ENCODE results near the gene VSTM1. TPM values are rescaled to one million over a fixed set of nuclear protein-coding genes. Genes with fewer than 3 reads are reported as not detected.

The VSTM1 gene
- total and polyA plus RNA-seq, 2 of the 4 experiments (the other 2 are of a cell fraction), result not detected

- Histone ChIP-seq H3K4me3 (ENCODE audit: insufficient read depth, low read depth, low read length) (no peak overlapping the region), H3K36me3 (ENCODE audit: control insufficient read depth, insufficient read depth, low read length) (peaks cover 47% of the 10 kb centered on the region), H3K4me1 (ENCODE audit: control insufficient read depth, insufficient read depth, low read length) (no peaks in the 10 kb centered on the region), H3K4me2 (ENCODE audit: low read depth, low read length) (no peak overlapping the region), H4K5ac (ENCODE audit: low read depth, low read length) (no peak overlapping the region), H3K23ac (ENCODE audit: low read depth, low read length) (no peak overlapping the region), H2AK5ac (ENCODE audit: low read depth, low read length) (no peak overlapping the region), H4K91ac (ENCODE audit: insufficient read depth, low read depth, low read length) (no peak overlapping the region), H2BK5ac (ENCODE audit: low read depth, low read length, poor library complexity, severe bottlenecking) (no peak overlapping the region), H4K8ac (ENCODE audit: low read depth in 2 of 2, low read length in 2 of 2) (no peak overlapping the region), H3K27ac (ENCODE audit: insufficient read depth, low read length) (no peak overlapping the region), H3K56ac (ENCODE audit: extremely low read depth, insufficient read depth, low read length) (no peak overlapping the region), H2AFZ (replicated peaks; ENCODE audit: low read length, poor library complexity) (no peak overlapping the region), H3K9ac (ENCODE audit: low read depth, low read length) (no peak overlapping the region), H3K79me1 (ENCODE audit: low read depth in 1 of 2, low read length in 2 of 2) (peaks cover 4 to 31% of the 10 kb centered on the region in 2 experiments), H4K20me1 (ENCODE audit: insufficient read depth, low read length) (peaks cover 4% of the 10 kb centered on the region; the same call in 1 of the 2 replicates), H2BK20ac (ENCODE audit: low read depth, low read length) (no peak overlapping the region), H3K27me3 (ENCODE audit: control insufficient read depth, insufficient read depth, low read length) (no peaks in the 10 kb centered on the region), H3K9me3 (ENCODE audit: control insufficient read depth, insufficient read depth, low read length) (no peaks in the 10 kb centered on the region), H3K18ac (ENCODE audit: low read depth, low read length) (no peak overlapping the region), H3K14ac (replicated peaks; ENCODE audit: low read depth, low read length) (no peak overlapping the region), H3K9me1 (ENCODE audit: insufficient read depth, low read length) (no peaks in the 10 kb centered on the region), H3K4ac (ENCODE audit: low read depth, low read length) (no peak overlapping the region), H2BK120ac (ENCODE audit: low read depth, low read length) (no peak overlapping the region), H2AK9ac (replicated peaks; ENCODE audit: low read depth, low read length, poor library complexity) (no peak overlapping the region), H2BK15ac (ENCODE audit: low read depth, low read length) (no peak overlapping the region)
- WGBS, 2 experiments (ENCODE audit: extremely low coverage in 2 of 2, insufficient read length in 1 of 2), result 100% methylated on average over 2 of the region's 15 CpGs; no CpG with 5 or more reads in 1 of the 2 experiments
- in situ Hi-C loops (cut with MboI; ENCODE audit: low sequenced_read_pairs), result loop anchor here (25.0 kb wide), 1 partner anchor 356 kb away; the partner anchor contains the start of genes CDC42EP5 and LENG9
- DNase-seq (no peak), ATAC-seq (ENCODE audit: low read depth) (no peak)
- dilution Hi-C loops (cut with HindIII; ENCODE audit: low sequenced_read_pairs, unreplicated experiment), result no loop called here
- POLR2A ChIA-PET (ENCODE audit: unreplicated experiment), result no interaction called here
- CTCF ChIA-PET, result no interaction called here
- BruUV-seq (replicated peaks), result no TSS peak
- intact Hi-C loops (cut with micrococcal nuclease), result loop anchor here (10.0 kb wide), 1 partner anchor 242 kb away; the partner anchor contains the start of gene MYADM
- no peak for TF ChIP-seq MAFK (IDR thresholded peaks at IDR 0.05; ENCODE audit: low read depth, low read length)
- no peak for TF ChIP-seq CTCF (conservative IDR thresholded peaks at IDR 0.05; ENCODE audit: low read depth, low read length)
- TF ChIP-seq RCOR1 (IDR thresholded peaks at IDR 0.05; ENCODE audit: insufficient replicate concordance, low read length), result no peak
- no peak for TF ChIP-seq BHLHE40 (IDR thresholded peaks at IDR 0.05; ENCODE audit: low read depth, low read length)
- TF ChIP-seq FOS (IDR thresholded peaks at IDR 0.05; ENCODE audit: low read depth, low read length), result no peak
- TF ChIP-seq NFE2L2 (IDR thresholded peaks at IDR 0.05; ENCODE audit: low read depth, low read length), result no peak
- no peak for TF ChIP-seq MXI1 (IDR thresholded peaks at IDR 0.05; ENCODE audit: borderline replicate concordance, low read depth, low read length)
- no peak for TF ChIP-seq ELK1 (IDR thresholded peaks at IDR 0.05; ENCODE audit: borderline replicate concordance, low read depth, low read length)
- TF ChIP-seq RFX5 (IDR thresholded peaks at IDR 0.05; ENCODE audit: low read depth, low read length), result no peak
- TF ChIP-seq MAZ (IDR thresholded peaks at IDR 0.05; ENCODE audit: borderline replicate concordance, low read depth, low read length), result no peak
- TF ChIP-seq CHD1 (IDR thresholded peaks at IDR 0.05; ENCODE audit: low read depth, low read length), result no peak
- TF ChIP-seq USF2 (IDR thresholded peaks at IDR 0.05; ENCODE audit: low read depth, low read length), result no peak
- no peak for TF ChIP-seq RAD21 (IDR thresholded peaks at IDR 0.05; ENCODE audit: low read length)
- no peak for TF ChIP-seq POLR2A (IDR thresholded peaks at IDR 0.05; ENCODE audit: low read depth, low read length)
- TF ChIP-seq SMC3 (IDR thresholded peaks at IDR 0.05; ENCODE audit: low read depth, low read length), result no peak
- no peak for TF ChIP-seq CEBPB (IDR thresholded peaks at IDR 0.05; ENCODE audit: low read depth, low read length)
Observed at GRCh38 chr19:54106716-54107115, 43.0 kb upstream of the VSTM1 start.
